ENCODE results near the gene NRARP.
"Not testable (repeated sequence)": the region's sequence is repeated elsewhere in the genome, so short reads cannot be mapped to it uniquely, and the experiment has no call there.

The NRARP gene

DNA sequence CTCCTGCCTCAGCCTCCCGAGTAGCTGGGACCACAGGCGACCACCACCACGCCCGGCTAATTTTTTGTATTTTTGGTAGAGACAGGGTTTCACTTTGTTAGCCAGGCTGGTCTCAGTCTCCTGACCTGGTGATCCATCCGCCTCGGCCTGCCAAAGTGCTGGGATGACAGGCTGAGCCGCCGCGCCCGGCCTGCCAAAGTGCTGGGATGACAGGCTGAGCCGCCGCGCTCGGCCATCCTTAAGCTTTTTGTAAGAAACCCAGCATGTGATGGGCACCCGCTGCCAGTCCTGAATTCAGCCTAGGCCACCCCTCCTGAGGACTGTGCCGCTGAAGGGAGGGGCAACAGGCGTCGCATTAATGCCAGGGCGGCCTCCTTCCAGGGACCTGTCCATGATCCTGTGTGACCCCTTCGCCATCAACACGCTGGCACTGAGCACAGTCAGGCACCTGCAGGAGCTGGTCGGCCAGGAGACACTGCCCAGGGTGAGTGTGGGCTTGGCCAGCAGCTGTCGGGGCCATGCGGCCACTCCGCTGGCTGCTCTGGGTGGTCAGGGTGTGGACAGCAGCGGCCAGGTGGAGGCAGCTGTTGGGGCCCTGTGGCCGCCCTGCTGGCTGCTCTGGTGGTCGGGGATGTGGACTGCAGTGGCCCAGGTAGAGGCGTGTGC, 36.4 kb downstream of the NRARP start:
- Histone ChIP-seq H3K36me3 (ENCODE audit: insufficient read depth, low read length) (peaks cover 14% of the 10 kb centered on the region), H3K9ac (ENCODE audit: low read depth, low read length) (no peak overlapping the region)

GRCh38 chr9:137264067-137264466, 38.0 kb downstream of the NRARP start:
- H3K36me3 ChIP-seq (ENCODE audit: insufficient read depth, low read length), result peaks cover 14% of the 10 kb centered on the region
- H3K9ac ChIP-seq (ENCODE audit: low read depth, low read length), result no peak overlapping the region
- no peaks in the 10 kb centered on the region for H3K9me3 ChIP-seq (ENCODE audit: control insufficient read depth, insufficient read depth, low read length)

More for the DNA sequence above, 36.4 kb downstream of the NRARP start:
- H3K4me1 ChIP-seq (ENCODE audit: insufficient read depth, low read length), result no peaks in the 10 kb centered on the region
- no peaks in the 10 kb centered on the region for H3K9me3 ChIP-seq (ENCODE audit: control insufficient read depth, insufficient read depth, low read length)

DNA sequence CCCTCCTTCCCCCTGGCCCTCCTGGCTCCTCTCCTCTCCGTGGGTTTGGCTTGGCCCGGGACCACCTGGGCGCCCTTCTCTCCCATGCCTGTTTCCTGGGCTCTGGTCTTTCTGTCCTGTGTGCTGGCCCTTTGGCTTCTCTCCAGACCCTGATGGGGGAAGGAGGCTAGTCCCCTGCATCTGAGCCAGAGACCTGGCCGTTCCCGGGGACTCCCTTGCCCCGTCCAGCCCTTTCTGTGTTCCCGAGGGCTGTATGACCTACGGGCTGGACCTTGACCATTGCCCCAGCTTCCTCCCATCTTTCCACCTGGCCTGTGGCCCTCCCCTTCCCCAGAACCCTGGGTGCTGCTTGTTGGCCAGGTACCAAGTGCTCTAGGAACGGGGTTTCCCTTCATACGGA, 38.6 kb downstream of the NRARP start:
- Histone ChIP-seq H3K36me3 (ENCODE audit: insufficient read depth, low read length) (peaks cover 18% of the 10 kb centered on the region), H3K9ac (ENCODE audit: low read depth, low read length) (no peak overlapping the region), H3K9me3 (ENCODE audit: control insufficient read depth, insufficient read depth, low read length) (no peaks in the 10 kb centered on the region), H3K4me1 (ENCODE audit: insufficient read depth, low read length) (no peaks in the 10 kb centered on the region)

More at GRCh38 chr9:137264067-137264466, 38.0 kb downstream of the NRARP start:
- H3K4me1 ChIP-seq (ENCODE audit: insufficient read depth, low read length), result no peaks in the 10 kb centered on the region

DNA sequence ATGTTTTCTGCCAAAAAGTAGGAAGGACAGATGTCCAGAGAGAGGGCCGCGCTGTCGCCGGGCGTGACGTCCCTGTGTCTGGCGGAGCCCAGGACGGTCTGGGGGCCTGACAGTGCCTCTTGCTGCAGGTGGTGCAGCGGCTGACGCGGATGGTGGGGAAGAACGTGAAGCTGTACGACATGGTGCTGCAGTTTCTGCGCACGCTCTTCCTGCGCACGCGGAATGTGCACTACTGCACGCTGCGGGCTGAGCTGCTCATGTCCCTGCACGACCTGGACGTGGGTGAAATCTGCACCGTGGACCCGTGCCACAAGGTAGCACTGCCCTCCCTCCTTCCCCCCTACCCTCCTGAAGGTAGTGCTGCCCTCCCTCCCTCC, 39.2 kb downstream of the NRARP start:
- H3K4me1 ChIP-seq (ENCODE audit: insufficient read depth, low read length), result no peaks in the 10 kb centered on the region
- no peaks in the 10 kb centered on the region for H3K9me3 ChIP-seq (ENCODE audit: control insufficient read depth, insufficient read depth, low read length)
- H3K9ac ChIP-seq (ENCODE audit: low read depth, low read length), result no peak overlapping the region
- H3K36me3 ChIP-seq (ENCODE audit: insufficient read depth, low read length), result peaks cover 18% of the 10 kb centered on the region

GRCh38 chr9:137262173-137262908, 39.7 kb downstream of the NRARP start:
- peaks cover 18% of the 10 kb centered on the region for H3K36me3 ChIP-seq (ENCODE audit: insufficient read depth, low read length)
- not testable (repeated sequence) for H3K9me3 ChIP-seq (ENCODE audit: control insufficient read depth, insufficient read depth, low read length); H3K4me1 ChIP-seq (ENCODE audit: insufficient read depth, low read length); H3K9ac ChIP-seq (ENCODE audit: low read depth, low read length)

DNA sequence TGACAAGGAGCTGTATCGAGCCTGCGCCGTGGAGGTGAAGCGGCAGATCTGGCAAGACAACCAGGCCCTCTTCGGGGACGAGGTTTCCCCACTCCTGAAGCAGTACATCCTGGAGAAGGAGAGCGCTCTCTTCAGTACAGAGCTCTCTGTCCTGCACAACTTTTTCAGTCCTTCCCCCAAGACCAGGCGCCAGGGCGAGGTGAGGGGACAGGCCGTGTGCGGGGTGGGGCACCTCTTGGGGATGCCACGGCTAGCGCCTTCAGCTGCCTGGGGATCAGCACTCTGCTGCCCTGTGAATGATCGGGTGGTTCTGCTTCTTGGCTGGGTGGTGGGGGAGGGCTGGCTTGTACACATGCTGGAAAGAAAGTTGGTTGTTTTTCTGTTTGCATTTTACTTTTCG, 45.2 kb downstream of the NRARP start:
- peaks cover 12% of the 10 kb centered on the region for H3K36me3 ChIP-seq (ENCODE audit: insufficient read depth, low read length)
- H3K9me3 ChIP-seq (ENCODE audit: control insufficient read depth, insufficient read depth, low read length), result no peaks in the 10 kb centered on the region
- no peak overlapping the region for H3K9ac ChIP-seq (ENCODE audit: low read depth, low read length)
- no peaks in the 10 kb centered on the region; the same call in 1 of the 2 replicates for H3K4me1 ChIP-seq (ENCODE audit: insufficient read depth, low read length)

- Histone ChIP-seq H3K36me3 (ENCODE audit: insufficient read depth, low read length) (peaks cover 12% of the 10 kb centered on the region), H3K9ac (ENCODE audit: low read depth, low read length) (peak overlapping the region; percentile 55; the same call in 1 of the 2 replicates), H3K9me3 (ENCODE audit: control insufficient read depth, insufficient read depth, low read length) (no peaks in the 10 kb centered on the region), H3K4me1 (ENCODE audit: insufficient read depth, low read length) (no peaks in the 10 kb centered on the region; the same call in 1 of the 2 replicates)
Measured at GRCh38 chr9:137256362-137256761, 45.7 kb downstream of the NRARP start.

DNA sequence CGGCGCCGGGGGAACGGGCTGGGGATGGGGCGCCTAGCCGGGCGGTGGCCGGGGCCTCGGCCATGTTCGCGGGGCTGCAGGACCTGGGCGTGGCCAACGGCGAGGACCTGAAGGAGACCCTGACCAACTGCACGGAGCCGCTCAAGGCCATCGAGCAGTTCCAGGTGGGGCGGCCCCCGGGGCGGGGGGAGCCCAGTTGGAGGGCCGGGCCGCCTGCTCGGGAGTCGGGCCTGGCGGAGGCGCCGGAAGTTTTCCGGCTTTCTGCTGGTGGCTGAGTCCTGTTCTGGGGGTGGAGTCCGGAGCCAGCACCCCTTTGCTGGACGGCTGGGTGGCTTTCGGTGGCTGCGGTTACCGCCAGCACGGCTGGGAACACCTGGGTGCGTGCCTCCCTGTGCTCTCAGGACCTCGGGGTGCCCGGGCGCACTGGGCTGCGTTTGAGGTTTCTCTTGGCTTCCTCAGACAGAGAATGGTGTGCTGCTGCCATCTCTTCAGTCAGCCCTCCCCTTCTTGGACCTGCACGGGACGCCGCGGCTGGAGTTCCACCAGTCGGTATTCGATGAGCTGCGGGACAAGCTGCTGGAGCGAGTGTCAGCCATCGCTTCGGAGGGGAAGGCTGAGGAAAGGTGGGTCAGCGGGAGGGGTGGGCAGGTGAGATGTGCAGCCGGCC, 46.5 kb downstream of the NRARP start:
- no peaks in the 10 kb centered on the region for H3K9me3 ChIP-seq (ENCODE audit: control insufficient read depth, insufficient read depth, low read length)
- peaks cover 12% of the 10 kb centered on the region for H3K36me3 ChIP-seq (ENCODE audit: insufficient read depth, low read length)
- peak overlapping the region; percentile 55 for H3K9ac ChIP-seq (ENCODE audit: low read depth, low read length)
- H3K4me1 ChIP-seq (ENCODE audit: insufficient read depth, low read length), result peaks cover 6% of the 10 kb centered on the region; the same call in 1 of the 2 replicates

- Histone ChIP-seq H3K9ac (ENCODE audit: low read depth, low read length) (peak within 1 kb of the TSS; percentile 55), H3K36me3 (ENCODE audit: insufficient read depth, low read length) (peaks cover 12% of the 10 kb centered on the region), H3K4me1 (ENCODE audit: insufficient read depth, low read length) (peaks cover 8% of the 10 kb centered on the region; the same call in 1 of the 2 replicates)
Measured at GRCh38 chr9:137254624-137255447, 47.2 kb downstream of the NRARP start, which contains the start of gene NELFB. Gene NELFB, plus strand, starts transcription at chr9:137255327.

GRCh38 chr9:137253717-137254623, 48.1 kb downstream of the NRARP start:
- H3K36me3 ChIP-seq (ENCODE audit: insufficient read depth, low read length), result peaks cover 12% of the 10 kb centered on the region
- H3K9me3 ChIP-seq (ENCODE audit: control insufficient read depth, insufficient read depth, low read length), result no peaks in the 10 kb centered on the region
- H3K4me1 ChIP-seq (ENCODE audit: insufficient read depth, low read length), result peaks cover 8% of the 10 kb centered on the region; the same call in 1 of the 2 replicates
- peak overlapping the region; percentile 55; the same call in 1 of the 2 replicates for H3K9ac ChIP-seq (ENCODE audit: low read depth, low read length)

More at GRCh38 chr9:137254624-137255447, 47.2 kb downstream of the NRARP start, which contains the start of gene NELFB:
- H3K9me3 ChIP-seq (ENCODE audit: control insufficient read depth, insufficient read depth, low read length), result no peaks in the 10 kb centered on the region

DNA sequence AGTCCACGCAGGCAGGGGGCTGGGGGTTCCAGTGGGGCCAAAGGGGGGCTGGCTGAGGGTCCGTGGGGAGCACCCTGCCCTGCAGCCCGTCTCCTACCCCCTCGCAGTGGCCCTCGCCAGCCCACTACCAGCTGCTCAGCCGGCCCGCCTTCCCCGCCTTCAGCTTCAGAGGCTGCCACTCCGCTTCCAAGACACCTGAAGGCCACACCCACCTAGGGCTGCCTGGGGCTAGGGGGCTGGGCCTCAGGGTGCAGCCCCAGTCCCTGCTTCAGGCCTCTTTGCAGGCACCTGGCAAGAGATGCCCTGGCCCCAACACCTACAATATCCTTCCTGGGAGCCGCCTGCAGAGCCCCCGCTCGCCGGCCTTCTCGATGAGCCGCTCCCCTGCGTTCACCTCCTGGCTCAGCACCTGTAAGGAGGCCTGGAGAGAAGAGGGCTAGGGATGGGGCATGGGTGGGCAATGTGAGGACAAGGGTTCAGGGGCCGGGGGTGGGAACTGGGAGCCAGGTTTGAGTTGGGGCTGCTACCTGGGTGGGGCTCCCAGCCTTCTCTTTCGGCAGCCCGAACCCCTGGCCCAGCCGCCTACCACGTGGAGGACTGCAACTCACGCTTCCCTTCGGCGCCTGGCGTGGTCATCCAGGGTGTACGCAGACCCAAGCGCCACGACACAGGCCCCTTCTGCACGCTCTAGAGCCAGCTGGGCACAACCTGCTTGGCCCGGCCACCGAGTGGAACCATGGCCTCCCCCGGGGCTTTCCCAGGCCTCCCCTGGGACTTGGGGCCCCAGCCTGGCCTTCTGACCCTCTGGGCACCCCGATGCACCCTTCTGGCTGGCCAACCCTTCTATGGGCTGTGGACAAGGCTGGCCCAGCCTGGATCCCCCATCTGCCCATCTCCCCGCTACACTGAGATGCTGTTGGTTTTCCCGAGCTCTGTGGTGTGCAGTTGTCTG, 49.2 kb downstream of the NRARP start:
- Histone ChIP-seq H3K9me3 (ENCODE audit: control insufficient read depth, insufficient read depth, low read length) (no peaks in the 10 kb centered on the region), H3K4me1 (ENCODE audit: insufficient read depth, low read length) (peaks cover 8% of the 10 kb centered on the region; the same call in 1 of the 2 replicates), H3K36me3 (ENCODE audit: insufficient read depth, low read length) (peaks cover 8% of the 10 kb centered on the region), H3K9ac (ENCODE audit: low read depth, low read length) (no peak overlapping the region)

Measured in ES-I3 (cell line).